ENCODE results near the gene RIOX2.

The RIOX2 gene

DNA sequence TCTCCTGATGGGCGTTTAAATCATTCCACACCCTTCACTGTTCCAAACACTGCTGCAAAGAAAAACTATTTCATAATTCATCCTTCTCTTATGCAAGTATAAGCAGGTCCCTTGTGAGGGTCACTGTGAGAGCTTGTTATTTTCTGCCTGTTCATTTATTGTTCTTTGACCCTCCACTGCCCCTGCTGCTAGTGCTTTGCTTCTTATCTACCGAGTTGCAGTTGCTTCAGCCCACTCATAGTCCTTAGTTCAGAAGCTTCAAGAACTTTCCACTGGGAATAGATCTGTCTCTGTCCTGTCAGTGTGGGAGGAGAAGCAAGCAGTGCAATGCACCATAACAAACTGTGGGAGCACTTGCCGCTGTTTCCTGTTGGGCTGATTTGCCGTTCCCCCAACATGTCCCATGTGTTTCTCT is 39.8 kb downstream of the RIOX2 start:
- in situ Hi-C loops (cut with MboI; ENCODE audit: low pct_unique_long_range_greater_than_20kb, low sequenced_read_pairs, unreplicated experiment), result no loop called here
- TF ChIP-seq, protein P1, sequence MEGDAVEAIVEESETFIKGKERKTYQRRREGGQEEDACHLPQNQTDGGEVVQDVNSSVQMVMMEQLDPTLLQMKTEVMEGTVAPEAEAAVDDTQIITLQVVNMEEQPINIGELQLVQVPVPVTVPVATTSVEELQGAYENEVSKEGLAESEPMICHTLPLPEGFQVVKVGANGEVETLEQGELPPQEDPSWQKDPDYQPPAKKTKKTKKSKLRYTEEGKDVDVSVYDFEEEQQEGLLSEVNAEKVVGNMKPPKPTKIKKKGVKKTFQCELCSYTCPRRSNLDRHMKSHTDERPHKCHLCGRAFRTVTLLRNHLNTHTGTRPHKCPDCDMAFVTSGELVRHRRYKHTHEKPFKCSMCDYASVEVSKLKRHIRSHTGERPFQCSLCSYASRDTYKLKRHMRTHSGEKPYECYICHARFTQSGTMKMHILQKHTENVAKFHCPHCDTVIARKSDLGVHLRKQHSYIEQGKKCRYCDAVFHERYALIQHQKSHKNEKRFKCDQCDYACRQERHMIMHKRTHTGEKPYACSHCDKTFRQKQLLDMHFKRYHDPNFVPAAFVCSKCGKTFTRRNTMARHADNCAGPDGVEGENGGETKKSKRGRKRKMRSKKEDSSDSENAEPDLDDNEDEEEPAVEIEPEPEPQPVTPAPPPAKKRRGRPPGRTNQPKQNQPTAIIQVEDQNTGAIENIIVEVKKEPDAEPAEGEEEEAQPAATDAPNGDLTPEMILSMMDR (IDR thresholded peaks at IDR 0.05; ENCODE audit: extremely low read depth, insufficient read depth, missing control alignments), result no peak
- no peak for DNase-seq (ENCODE audit: low spot score)

DNA sequence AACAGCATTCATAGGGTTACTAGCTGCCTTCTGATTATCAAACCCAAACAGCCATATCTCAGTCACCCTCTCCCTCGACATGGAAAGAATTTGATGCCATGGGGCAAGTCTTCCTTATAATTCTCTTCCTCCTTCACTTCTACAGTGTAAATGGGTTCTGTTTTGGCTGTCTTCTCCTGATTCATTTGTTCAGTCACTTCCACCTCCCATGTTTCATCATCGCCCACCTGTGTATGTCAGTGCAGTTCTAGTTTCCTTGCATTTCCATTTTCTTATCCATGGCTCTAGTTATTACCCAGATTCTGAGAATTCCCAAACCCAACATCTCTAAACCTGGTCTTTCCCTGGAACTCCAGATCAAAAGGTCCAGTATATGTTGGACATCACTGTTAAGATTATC is 41.0 kb downstream of the RIOX2 start:
- in situ Hi-C loops (cut with MboI; ENCODE audit: low pct_unique_long_range_greater_than_20kb, low sequenced_read_pairs, unreplicated experiment), result no loop called here
- TF ChIP-seq, protein P1 (IDR thresholded peaks at IDR 0.05; ENCODE audit: extremely low read depth, insufficient read depth, missing control alignments), result no peak
- no peak for DNase-seq (ENCODE audit: low spot score)

DNA sequence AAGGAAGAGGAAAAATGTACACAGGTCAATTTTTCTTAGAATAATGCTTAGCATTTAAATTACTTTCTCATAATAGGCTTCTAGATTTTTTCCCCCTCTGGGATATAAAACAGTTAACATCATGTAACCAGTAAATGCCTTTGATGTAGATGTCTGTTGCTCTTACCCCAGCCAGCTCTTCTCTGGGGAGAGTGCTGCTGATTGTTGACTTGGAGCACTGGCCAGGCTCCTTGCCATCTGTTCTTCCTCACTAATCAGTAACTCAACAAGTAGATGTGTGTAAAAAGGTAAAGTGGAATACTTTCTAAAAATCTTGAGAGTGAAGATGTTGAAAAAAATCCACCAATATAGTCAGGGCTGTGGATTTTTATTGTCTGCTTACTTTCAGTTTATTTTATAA is 42.2 kb downstream of the RIOX2 start:
- in situ Hi-C loops (cut with MboI; ENCODE audit: low pct_unique_long_range_greater_than_20kb, low sequenced_read_pairs, unreplicated experiment), result no loop called here
- DNase-seq (ENCODE audit: low spot score), result no peak
- TF ChIP-seq, protein P1 (IDR thresholded peaks at IDR 0.05; ENCODE audit: extremely low read depth, insufficient read depth, missing control alignments), result no peak

DNA sequence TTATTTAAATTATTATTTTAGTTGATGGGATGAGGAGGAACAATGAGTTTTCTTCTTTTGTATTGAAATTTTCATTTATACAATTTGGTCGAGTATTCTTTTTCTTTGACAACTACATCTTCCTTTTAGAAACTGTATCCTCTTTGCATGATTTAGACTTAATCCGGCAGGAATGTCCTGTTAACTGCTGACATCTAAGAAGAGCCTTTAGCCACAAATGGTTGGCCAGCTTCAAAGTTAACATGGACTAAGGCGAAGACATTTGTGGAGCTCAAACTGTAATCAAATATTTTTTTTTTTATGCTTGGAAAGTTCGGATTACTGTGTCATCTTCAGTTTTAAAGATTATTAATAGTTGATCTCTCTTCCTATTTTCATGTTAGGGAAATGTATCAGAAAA is 43.2 kb downstream of the RIOX2 start:
- DNase-seq (ENCODE audit: low spot score), result no peak
- TF ChIP-seq, protein P1 (IDR thresholded peaks at IDR 0.05; ENCODE audit: extremely low read depth, insufficient read depth, missing control alignments), result no peak
- in situ Hi-C loops (cut with MboI; ENCODE audit: low pct_unique_long_range_greater_than_20kb, low sequenced_read_pairs, unreplicated experiment), result no loop called here

DNA sequence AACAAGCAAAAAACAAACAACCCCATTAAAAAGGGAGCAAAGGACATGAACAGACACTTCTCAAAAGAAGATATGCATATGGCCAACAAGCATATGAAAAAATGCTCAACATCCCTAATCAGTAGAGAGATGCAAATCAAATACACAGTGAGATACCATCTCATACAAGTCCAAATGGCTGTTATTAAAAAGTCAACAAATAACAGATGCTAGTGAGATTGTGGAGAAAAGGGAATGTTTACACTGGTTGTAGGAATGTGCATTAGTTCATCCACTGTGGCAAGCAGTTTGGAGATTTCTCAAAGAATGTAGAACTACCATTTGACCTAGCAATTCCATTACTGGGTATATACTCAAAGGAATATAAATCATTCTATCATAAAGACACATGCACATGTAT is 44.5 kb downstream of the RIOX2 start:
- TF ChIP-seq, protein P1 (IDR thresholded peaks at IDR 0.05; ENCODE audit: extremely low read depth, insufficient read depth, missing control alignments), result no peak
- no peak for DNase-seq (ENCODE audit: low spot score)
- in situ Hi-C loops (cut with MboI; ENCODE audit: low pct_unique_long_range_greater_than_20kb, low sequenced_read_pairs, unreplicated experiment), result no loop called here

DNA sequence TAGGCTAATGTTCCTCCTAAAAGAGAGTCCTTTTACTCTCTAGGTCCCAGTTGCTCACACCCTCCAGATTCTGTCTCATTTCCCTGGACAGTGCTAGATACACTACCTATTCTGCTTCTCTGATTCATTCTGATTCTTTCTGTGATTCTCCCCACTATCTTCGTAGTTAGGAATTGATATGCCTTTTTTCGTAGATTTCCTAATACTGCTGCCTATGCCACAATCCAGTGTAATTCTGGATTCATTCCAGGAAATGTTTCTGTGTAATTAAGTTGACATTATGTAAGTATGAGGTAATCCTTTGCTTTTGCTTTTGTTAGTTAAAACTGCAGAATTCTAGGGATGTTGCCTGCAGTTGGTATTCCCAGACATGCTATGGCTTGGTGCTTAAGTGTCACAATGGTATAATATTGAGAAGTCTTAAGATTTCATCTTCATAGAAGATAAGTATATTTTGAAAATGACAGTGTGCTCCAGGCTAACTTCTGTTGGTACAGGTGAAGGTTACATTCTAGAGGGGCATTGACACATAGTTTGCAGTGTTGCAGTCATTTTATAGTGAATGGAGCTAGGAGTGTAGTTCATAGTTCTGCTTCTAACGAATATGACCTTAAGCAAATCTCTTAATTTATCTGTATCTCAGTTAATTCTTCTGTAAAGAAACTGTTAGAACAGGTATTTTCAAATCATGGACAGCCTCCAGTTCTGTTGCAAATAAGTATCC is 54.3 kb downstream of the RIOX2 start:
- TF ChIP-seq, protein P1 (IDR thresholded peaks at IDR 0.05; ENCODE audit: extremely low read depth, insufficient read depth, missing control alignments), result no peak
- in situ Hi-C loops (cut with MboI; ENCODE audit: low pct_unique_long_range_greater_than_20kb, low sequenced_read_pairs, unreplicated experiment), result no loop called here
- no peak for DNase-seq (ENCODE audit: low spot score)
